SK-MEL-5 (cell line): Measurements from ENCODE around the gene CEP128. TPM values are rescaled to one million over a fixed set of nuclear protein-coding genes. Genes with fewer than 3 reads are reported as not detected.

Source experiments
- DNase-seq: peaks from one replicate; pipeline ENCODE4 v3.0.0-alpha.2; 2016; ENCODE audit warnings: low read depth, low spot score
- in situ Hi-C: cut with HindIII; loops from 2 replicates; pipeline ENCODE4 v1.10.0; 2016; ENCODE audit warnings: low sequenced_read_pairs, high pct_unique_total_duplicates, low pct_unique_long_range_greater_than_20kb
- total RNA-seq: library from RNA; depleted of rRNA; stranded (reverse); fragments of >200 nt; shearing (Covaris generic); gene quantifications from 2 replicates; pipeline ENCODE4 v1.2.3, GENCODE V29; 2014

CEP128 gene
- total RNA-seq, 1 experiment from 2014 or later: 1.6 TPM

GRCh38 chr14:80845856-80846255 is 95.7 kb downstream of the CEP128 start:
- DNase-seq: no peak
- in situ Hi-C loops: no loop called here

GRCh38 chr14:80844872-80845271 is 96.7 kb downstream of the CEP128 start:
- no peak for DNase-seq
- in situ Hi-C loops: no loop called here

GRCh38 chr14:80839743-80840142 is 101.8 kb downstream of the CEP128 start:
- in situ Hi-C loops: no loop called here
- no peak for DNase-seq

- DNase-seq: no peak
- in situ Hi-C loops: no loop called here
These were observed 131.9 kb downstream of the CEP128 start for GRCh38 chr14:80809663-80810062.

- DNase-seq: no peak
- in situ Hi-C loops: no loop called here
These were observed 136.4 kb downstream of the CEP128 start for GRCh38 chr14:80805136-80805535.

- in situ Hi-C loops: no loop called here
- no peak for DNase-seq
These were observed 142.7 kb downstream of the CEP128 start for GRCh38 chr14:80798878-80799277.

- in situ Hi-C loops: no loop called here
These were observed 143.3 kb downstream of the CEP128 start for GRCh38 chr14:80798211-80798610.

GRCh38 chr14:80792771-80793170 is 148.8 kb downstream of the CEP128 start:
- DNase-seq: no peak
- in situ Hi-C loops: no loop called here

More at GRCh38 chr14:80798211-80798610, 143.3 kb downstream of the CEP128 start:
- DNase-seq: no peak

GRCh38 chr14:80787876-80788275 is 153.7 kb downstream of the CEP128 start:
- DNase-seq: no peak
- in situ Hi-C loops: no loop called here

GRCh38 chr14:80784820-80785219 is 156.7 kb downstream of the CEP128 start:
- in situ Hi-C loops: no loop called here
- DNase-seq: peak; percentile 32

GRCh38 chr14:80781972-80782367 is 159.6 kb downstream of the CEP128 start:
- in situ Hi-C loops: no loop called here
- no peak for DNase-seq

GRCh38 chr14:80780500-80780899 is 161.0 kb downstream of the CEP128 start:
- in situ Hi-C loops: no loop called here
- DNase-seq: no peak

- in situ Hi-C loops: no loop called here
- no peak for DNase-seq
These were observed 164.9 kb downstream of the CEP128 start for GRCh38 chr14:80776657-80777056.

- in situ Hi-C loops: no loop called here
These were observed 165.4 kb downstream of the CEP128 start for GRCh38 chr14:80776186-80776585.

GRCh38 chr14:80772504-80772903 is 169.0 kb downstream of the CEP128 start:
- DNase-seq: no peak
- in situ Hi-C loops: no loop called here

More at GRCh38 chr14:80776186-80776585, 165.4 kb downstream of the CEP128 start:
- DNase-seq: no peak

- no peak for DNase-seq
These were observed 170.3 kb downstream of the CEP128 start for GRCh38 chr14:80771201-80771600.

GRCh38 chr14:80770114-80770908 is 171.2 kb downstream of the CEP128 start:
- in situ Hi-C loops: no loop called here

More at GRCh38 chr14:80771201-80771600, 170.3 kb downstream of the CEP128 start:
- in situ Hi-C loops: no loop called here

GRCh38 chr14:80768646-80769045 is 172.9 kb downstream of the CEP128 start:
- no peak for DNase-seq
- in situ Hi-C loops: no loop called here

More at GRCh38 chr14:80770114-80770908, 171.2 kb downstream of the CEP128 start:
- DNase-seq: no peak

- in situ Hi-C loops: no loop called here
- no peak for DNase-seq
These were observed 176.5 kb downstream of the CEP128 start for GRCh38 chr14:80764921-80765507.
